HG03571 (cell line): Measurements from ENCODE around the gene TSPAN4.

Experiments used
- ATAC-seq: cut with Tn5 transposase; IDR thresholded peaks from one replicate; pipeline ENCODE4 v1.9.1; 2021; ENCODE audit not compliant: unreplicated experiment

TSPAN4 gene, protein sequence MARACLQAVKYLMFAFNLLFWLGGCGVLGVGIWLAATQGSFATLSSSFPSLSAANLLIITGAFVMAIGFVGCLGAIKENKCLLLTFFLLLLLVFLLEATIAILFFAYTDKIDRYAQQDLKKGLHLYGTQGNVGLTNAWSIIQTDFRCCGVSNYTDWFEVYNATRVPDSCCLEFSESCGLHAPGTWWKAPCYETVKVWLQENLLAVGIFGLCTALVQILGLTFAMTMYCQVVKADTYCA

DNA sequence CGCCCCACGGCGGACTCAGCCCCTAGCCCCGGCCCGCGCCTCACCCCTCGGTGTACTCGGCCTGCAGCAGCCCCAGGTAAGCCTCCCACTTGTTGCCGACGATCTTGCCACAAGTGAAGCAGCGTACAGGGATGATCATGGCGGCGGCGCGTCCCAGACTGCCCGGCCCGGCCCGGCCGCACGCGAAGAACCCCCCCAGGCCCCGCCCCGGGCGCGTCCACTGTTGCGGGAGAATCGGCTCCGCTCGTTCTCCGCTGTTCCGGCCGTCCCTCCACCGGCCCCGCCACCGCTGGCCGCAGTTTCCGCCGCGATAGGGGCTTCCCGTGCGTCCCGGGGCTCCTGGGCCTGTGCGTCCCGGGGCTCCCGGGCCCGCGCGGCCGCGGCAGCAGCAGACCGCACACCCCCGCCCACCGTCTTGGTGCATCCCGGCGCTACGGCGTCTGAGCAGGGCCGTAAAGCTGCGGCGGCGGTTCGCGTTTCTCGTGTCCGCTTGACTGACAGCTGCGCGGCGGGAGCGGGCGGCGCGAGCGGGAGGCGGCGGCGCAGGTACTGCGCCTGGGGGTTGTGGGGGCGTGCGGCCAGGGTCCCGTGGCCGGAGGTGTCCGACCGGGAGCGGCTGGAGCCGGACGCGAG, at the start of gene TSPAN4, which contains the start of gene POLR2L:
TSPAN4 (plus strand) TSS at position 483 of the 633 bp plus-strand sequence. CDS start 7,453 bp downstream, outside the sequence.
POLR2L (minus strand) TSS at position 160 of the 633 bp plus-strand sequence; CDS start at position 139, 21 bp downstream.
- peak; percentile 52 for ATAC-seq

DNA sequence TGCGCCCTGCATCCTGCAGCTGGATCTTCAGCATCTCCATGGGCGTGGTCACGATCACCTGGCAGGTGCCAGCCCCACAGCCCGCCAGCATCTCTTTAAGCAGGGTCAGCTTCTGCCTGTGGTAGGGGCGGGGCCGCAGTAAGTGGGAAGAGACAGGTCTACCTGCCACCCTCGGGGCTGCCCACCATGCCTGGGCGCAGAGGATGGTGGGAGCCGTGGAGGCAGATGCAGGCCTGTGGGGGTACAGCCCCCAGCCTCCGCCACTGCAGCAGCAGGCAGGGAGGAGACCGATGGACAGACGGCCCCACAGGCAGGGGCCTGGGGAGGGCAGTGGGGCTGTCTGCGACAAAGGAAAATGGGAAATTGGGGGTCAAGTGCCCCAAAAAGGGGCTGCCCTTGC, 49.8 kb upstream of the TSPAN4 start:
- no peak for ATAC-seq

DNA sequence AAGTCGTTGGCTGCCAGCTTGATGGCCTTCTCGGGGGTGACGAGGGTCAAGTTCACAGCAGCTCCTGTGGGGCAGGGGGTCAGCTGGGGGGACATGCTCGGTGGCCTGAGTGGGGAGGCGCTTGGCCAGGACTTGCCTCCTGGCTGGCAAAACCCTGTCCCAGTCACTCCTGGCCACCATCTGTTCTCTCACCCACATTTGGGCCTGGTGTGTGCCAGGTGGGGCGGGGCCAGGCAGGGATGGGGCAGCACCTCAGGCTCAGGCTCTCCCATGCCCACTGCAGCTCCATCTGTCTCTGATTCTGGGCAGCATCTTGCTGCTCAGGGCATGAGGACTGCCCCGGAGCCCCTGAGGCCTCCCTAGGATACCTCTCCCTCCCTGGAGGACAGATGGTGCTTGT, 49.1 kb upstream of the TSPAN4 start:
- no peak for ATAC-seq

DNA sequence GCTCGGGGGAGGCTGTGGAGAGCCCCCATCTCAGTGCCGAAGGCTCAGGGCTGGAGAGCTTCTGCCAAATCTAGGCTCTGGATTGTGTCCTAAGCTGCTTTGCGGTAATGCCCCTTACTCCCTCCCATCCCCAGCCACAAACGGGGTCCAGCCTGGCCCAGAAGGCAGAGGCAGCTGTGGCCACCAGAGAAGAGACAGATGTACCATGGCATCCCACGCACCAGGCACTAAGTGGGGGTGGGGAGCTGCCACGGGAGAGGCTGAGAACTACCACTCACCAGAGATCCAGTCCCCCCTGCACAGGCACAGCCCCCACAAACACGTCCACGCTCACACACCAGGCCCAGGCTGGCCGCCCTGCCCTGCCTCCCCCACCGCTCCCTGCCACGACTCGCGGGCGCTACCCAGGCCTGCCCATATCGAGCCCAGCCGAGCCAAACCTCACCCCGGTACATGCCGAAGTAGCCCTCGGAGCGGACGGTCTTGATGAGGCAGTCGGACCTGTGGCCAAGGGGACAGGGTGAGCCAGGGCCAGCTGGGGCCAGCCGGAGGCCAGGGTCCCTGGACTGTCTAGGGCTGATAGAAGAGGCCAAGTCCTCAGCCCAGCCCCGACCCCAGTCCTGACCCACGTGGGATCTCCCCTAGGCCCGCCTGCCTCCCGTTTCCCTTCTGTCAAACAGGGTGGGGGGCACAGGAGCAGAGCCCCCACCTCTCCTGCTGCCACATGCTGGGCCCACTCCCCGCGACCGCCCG, 48.5 kb upstream of the TSPAN4 start:
- no peak for ATAC-seq

DNA sequence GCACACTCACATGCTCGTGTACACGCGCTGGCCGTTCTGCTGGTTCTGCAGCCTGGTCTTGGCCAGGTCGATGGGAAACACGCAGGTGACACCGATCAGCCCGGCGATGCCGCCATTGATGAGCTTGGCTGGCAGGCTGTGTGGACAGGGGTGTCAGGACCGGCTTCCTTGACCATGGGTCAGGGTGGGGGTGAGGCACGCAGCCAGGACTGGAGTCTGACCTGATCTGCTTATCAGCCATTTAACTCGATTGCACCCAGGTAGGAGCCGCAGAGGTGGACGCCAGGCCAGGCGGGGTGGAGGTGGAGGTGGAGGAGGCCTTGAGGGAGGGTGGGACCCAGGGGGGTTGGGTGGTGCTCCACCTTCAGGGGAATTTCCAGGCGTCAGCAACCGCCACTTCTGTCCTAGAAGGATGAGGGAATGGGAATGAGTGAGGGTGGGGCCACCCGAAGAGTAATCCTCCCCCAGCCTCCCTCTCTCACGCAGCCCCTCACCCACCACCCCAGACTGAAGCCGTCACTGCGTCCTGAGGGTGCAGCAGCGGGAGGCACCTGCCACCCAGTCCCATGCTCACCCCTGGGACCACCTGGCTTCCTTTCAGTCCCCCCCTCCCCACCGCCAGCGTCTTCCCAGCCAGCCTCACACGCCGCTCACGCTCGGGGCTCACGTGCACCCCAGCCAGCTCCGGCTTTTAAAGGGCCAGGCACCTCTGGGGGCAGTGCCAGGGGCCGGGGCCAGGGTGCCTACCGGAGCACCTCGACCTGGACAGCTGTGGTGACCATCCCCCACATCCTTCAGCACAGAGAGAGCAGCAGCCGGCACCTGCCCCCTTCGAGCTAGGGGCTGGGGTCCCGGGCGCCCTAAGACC, 47.7 kb upstream of the TSPAN4 start:
- ATAC-seq, result no peak

DNA sequence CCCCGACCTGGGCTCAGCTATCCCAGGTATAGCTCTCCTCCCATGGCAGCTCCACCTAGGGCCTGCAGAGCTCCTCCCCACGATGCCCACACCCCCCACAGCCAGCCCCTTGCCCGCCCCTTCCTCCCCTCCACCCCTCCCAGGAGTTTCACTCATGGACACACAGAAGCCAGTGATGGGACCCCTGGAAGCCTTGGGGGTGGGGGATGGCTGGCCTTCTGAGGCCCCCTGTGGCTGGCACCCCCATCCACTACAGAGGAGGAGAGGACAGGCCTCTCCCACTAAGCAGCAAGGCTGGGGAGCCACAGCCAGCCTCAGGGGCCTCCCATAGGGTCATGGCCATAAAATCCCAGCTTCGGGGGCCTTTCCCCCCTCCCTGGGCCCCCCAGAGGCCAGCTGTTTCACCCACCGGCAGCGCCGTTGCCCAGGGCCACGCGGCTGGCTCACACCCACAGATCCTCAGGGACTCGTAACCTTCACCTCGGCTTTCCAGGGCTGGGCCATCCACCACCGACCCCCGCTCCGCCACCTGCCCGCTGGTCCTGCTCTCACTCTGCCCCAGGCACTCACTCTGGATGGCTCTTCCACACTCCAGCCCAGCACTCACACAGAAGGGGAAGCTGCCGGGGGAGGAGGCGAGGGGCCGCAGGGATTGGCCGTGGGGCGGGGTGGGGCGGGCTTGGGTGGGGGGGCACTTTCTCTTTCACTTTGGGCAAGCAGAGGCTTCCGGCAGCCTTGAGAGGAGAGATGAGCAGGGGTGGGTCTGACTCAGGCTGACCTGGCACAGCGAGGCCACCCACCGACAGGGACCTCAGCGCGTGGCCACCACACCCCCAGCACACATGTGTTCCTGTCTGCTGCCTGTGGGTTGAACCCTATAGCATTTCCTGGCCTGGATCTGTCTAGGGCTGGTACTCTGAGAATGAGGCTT, 46.8 kb upstream of the TSPAN4 start:
- no peak for ATAC-seq

DNA sequence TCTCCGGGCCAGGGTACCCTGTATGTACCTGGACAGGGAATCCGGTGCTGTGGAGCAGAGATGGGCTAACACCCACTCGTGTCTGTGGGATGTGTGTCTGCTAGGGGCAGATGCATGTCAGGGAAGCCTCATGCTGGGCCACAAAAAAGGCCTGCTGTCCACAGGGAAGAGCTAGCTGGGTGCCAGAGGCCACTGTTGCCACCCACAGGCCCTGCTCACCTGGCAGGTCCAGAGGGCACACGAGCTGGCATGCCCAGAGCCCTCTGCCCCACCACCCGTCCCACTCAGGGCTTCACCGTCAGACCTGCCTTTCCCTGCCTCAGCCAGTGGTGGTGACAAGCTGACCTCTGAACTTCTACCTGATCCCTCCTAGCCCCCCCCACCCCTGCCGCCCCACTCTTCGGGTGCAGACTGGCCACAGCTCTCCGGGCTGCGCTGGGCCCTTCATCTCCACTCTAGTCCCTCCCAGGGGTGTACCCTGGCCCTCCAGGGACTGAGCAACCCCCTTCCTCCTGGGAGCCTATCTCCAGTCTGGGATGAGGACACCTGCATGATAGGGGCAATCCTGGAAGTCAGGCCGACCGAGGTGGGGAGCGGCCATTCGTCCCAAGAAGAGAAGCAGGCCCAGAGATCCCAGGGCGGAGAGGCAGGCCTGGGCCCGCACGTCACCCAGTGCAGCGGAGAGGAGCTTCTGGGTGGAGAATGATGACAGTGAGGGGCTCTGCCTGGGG, 45.9 kb upstream of the TSPAN4 start:
- no peak for ATAC-seq

DNA sequence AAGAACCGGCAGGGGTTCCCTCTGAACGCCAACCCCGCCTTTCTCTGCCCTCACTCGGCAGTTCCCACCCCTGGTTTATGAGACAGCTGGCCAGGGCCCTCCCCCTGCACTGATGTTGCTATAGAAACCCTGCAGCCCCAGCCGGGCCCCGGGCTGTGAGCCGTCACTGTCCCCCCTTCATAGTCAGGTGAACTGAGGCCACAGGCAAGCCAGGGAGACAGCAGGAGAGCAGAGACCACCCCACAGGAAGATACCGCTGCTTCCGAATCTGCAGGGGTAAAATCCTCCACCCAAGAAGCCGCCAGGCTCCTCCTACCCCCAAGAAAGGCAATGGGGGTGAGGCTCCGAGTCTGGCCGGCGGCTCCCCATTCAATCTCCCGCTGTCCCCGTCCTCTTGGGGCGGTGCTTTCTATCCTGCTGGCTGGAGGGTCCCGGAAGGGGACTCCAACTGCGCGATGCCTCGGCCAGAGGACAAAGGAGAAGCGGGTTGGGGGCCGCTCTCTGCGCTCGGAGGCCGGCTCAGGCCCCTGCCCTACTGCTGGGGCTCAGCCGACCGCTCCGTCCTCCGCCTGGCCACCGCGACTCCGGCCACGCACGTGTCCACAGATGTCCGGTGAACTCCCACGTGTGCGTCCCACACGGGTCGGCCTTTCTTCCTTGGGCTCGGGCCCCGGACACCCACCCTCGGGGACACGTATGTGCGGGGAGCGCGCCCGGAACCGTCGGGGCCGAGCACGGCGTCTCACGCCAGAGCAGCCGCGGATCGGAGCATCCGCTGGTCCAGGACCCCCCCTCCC, 45.2 kb upstream of the TSPAN4 start:
- ATAC-seq, result peak; percentile 30

DNA sequence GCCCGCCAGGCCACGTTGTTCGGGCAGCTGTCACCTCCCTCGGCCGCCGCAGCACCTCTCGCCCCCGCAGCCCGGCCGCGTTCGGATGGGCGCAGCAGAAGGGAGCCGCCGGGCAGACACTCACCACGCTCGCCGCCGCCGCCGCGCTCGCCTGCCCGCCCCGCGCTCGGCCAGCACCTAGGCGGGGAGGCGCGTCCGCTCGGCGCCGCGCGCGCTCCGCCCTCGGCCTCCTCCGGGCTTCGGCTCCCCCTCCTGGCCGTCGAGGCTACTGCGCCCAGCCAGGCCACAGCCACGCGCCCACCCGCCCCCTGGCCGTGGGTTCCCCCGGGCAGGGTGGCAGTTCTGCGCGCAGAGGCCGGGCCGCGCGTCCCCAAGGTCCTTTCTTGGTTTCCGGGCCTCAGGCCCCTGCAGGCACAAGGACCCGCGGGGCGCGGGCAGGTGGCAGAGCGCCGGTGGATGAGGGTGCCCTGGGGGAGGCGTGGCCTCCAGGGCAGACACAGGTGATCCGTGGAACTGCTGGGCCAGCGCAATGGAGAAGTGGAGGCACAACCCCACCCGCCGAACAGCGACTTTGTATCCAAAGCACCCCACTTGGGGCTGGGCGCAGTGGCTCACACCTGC, 44.4 kb upstream of the TSPAN4 start, which contains the start of gene SLC25A22:
SLC25A22 (minus strand) TSS at position 189 of the 621 bp plus-strand sequence. CDS start 3,275 bp downstream, outside the sequence.
- peak; percentile 43 for ATAC-seq

DNA sequence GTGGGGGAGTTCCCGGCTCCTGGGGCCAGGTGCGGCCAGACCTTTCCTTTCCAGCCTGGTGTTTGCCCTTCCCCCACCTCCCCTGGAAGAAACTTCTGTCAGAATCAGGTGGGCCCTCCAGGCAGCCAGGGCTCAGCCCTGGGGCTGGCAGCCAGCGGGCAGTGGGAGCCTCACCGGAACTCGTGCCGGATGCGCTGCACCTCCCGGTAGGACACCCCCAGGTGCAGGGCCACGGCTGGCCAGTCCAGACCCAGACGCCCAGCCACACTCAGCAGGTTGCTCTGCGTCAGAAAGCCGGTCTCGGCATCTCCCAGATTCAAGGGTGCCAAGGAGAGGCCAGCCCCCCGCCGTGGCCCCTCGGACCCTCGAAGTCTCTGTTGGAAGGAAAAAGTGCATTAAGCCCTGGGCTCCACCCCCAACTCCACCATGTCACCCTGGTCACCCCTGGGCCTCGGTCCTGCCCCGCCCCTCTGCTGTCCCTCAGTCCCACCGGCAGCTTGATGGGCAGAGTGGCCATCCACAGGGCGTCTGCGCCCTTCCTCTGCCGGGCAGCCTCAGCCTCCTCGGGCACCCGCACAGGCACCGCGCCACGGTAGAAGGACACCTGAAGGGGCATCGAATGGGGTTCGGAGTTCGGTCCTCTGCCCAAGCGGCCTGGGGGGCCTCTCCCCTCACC, 42.9 kb upstream of the TSPAN4 start:
- ATAC-seq, result no peak

DNA sequence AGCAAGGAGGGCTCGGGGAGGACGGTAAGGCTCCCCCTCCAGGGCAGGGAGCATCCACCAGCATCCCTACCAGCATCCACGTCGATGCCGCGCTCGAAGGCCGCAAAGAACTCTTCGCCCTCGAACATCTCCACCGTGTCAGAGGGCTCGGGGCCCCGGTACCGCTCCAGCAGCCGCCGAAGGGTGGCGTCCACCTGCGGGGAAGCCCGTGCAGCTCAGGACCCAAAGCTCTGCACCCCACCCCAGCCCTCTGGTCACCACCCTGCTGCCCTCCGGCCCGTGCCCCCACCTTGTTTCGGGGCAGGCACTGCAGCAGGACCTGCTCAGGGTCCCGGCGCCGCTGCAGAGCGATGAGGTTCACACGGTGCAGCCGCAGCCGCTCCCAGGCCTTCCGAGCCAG, 42.2 kb upstream of the TSPAN4 start:
- no peak for ATAC-seq

DNA sequence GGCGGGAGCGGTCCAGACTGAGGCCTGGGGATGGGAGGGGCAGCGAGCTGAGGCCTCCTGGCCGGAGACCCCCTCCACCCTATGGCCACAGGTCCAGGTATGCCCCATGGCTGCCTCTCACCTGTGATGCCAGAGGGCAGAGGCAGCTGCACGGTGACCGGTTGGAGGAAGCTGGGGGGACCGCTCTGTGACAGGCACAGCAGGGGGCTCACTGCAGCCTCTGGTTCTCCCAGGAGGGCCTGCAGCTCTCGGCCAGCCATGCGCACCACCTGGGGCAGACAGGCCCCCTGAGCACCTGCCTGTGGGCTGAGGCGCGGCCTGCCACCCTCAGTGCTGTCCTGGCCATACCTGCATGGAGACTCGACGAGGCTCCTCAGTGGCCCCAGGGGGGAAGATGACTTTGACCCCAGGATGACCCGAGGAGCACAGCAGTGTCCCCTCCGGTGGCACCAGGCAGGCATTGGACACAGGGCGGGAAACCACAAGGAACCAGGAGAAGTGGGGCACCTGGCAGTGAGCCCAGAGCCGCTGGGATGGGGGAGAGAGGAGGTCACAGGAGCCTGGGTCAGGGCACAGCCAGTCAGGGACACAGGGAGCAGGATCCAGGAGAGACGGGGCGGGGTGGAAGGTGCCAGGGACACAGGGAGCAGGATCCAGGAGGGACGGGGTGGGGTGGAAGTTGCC, 41.4 kb upstream of the TSPAN4 start:
- no peak for ATAC-seq

DNA sequence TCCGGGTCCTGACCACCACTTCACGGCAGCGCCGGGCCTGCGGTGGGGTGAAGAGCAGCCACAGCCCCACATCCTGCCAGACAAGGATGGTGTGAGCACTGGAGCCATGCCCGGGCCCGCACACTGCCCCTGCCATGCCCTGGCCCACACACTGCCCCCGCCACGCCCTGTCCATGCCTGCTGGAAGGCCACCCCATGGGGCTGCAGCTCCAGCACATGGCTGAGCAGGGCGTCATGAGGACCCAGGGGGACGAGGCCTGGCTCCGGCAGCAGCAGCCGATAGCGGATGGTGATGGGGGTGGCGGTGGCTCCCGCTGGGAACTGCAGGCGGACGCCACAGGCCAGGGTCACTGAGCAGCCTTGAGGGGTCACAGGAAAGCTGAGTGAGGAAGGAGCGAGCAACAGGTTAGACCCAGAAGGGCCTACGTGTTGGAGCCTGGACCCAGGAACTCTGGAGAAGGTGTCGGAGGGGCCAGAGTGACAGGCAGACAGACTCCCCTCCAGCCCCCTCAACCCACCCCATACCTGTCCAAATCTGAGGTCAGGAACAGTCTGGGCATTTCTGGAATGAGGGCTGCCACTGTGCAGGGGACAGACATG, 40.5 kb upstream of the TSPAN4 start:
- ATAC-seq, result no peak

DNA sequence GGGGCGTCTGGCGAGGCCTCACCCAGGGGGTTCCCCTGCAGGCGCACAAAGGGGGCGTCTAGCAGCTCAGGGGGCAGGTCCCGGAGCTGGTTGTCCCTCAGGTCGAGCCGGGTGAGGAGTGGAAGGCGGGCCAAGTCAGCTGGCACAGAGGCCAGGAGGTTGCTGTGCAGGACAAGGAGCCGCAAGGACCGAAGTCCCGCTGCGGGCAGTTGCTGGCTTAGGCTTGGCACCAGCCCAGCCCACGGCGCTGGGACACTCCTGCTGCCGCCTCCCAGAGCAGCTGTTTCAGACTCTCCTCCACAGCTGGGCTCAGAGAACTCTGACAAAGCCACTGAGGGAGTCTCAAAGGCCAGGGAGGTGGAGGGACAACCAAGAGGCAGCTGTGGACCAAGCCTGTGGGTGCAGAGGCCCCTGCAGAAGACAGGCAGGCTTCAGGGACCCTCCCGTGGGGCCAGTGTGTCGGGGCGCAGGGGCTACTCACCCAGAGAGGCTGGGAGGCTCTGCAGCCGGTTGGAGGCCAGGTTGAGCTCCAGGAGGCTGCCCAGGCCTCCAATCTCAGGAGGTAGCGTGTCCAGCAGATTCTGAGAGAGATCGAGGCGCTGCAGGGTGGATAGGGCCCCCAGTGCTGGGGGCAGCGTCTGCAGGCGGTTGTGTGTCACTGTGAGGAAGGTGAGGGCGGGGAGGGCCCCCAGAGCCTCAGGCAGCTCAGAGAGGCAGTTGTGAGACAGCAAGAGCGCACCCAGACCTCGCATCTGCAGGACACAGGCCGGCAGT, 39.8 kb upstream of the TSPAN4 start:
- no peak for ATAC-seq

DNA sequence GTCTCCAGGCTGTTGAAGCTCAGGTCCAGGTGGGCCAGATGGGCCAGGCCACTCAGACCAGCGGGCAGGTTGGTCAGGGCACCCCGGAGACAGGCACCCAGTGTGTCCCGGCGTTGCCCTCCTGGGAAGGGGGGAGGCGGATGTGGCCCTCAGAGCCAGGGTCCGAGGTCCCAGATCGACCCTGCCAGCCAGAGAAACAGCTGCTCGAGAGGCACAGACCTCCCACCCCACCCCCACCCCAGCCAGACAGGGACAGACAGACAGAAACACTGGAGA, 39.2 kb upstream of the TSPAN4 start:
- ATAC-seq, result no peak
